Activated CD4-positive, alpha-beta T cell treated with anti-CD3 and anti-CD28 coated beads, Interleukin-2, amount 10 ng/mL, durations not matched to agents 24 days and 14 days (primary cell): Measurements from ENCODE around the gene CST3. TPM values are rescaled to one million over a fixed set of nuclear protein-coding genes. Genes with fewer than 3 reads are reported as not detected.
"Not testable (repeated sequence)": the region's sequence is repeated elsewhere in the genome, so short reads cannot be mapped to it uniquely, and the experiment has no call there.

Experiments
- DNase-seq: peaks from one replicate; pipeline ENCODE4 v3.0.0; 2022
- H3K27ac Mint-ChIP-seq: one replicate; pipeline ENCODE4 v1.8.0; 2022; ENCODE audit warnings: mild to moderate bottlenecking, mixed read lengths
- H3K27me3 Mint-ChIP-seq: one replicate; pipeline ENCODE4 v1.8.0; 2022; ENCODE audit warnings: mixed read lengths
- H3K36me3 Mint-ChIP-seq: one replicate; pipeline ENCODE4 v1.8.0; 2022; ENCODE audit warnings: low read depth, mild to moderate bottlenecking, mixed read lengths
- H3K4me1 Mint-ChIP-seq: one replicate; pipeline ENCODE4 v1.8.0; 2021; ENCODE audit warnings: mixed read lengths
- H3K4me3 Mint-ChIP-seq: one replicate; pipeline ENCODE4 v1.8.0; 2022; ENCODE audit warnings: mild to moderate bottlenecking, moderate library complexity, mixed read lengths
- H3K9me3 Mint-ChIP-seq: one replicate; pipeline ENCODE4 v1.8.0; 2021; ENCODE audit warnings: mixed read lengths
- intact Hi-C: fragments of 100-400 bp; cut with micrococcal nuclease; formaldehyde crosslinking; loops from one replicate; pipeline ENCODE4 v1.15.1; 2023
- total RNA-seq: library from RNA; stranded (reverse); gene quantifications from 2 replicates; pipeline ENCODE4 v1.2.3, GENCODE V29; 2022

Gene CST3
- total RNA-seq, 1 donor from 2014 or later = 0.72 TPM

DNA sequence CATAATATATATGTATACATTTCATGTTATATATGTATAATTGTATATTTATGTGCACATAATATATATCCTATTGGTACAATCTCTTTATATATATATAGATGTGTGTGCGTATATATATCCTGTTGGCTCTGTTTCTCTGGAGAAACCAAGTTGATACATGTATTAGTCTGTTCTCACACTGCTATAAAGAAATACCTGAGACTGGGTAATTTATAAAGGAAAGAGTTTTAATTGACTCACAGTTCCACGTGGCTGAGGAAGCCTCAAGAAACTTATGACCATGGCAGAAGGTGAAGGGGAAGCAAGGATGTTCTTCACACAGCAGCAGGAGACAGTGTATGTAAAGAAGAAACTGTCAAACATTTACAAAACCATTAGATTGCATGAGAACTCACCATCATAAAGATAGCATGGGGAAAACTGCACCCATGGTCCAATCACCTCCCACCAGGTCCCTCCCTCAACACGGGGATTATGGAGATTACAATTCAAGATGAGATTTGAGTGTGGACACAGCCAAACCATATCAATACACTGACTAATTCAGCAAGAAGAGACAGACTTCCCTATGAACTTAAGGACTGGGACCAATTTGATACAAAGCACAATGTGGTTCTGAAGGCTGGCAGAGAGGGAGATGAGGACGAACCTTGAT, 14.0 kb downstream of the CST3 start:
- no peaks in the 10 kb centered on the region for H3K36me3 Mint-ChIP-seq
- no peak for DNase-seq
- no peak overlapping the region for H3K27ac Mint-ChIP-seq
- intact Hi-C loops = no loop called here
- peaks cover 4% of the 10 kb centered on the region for H3K4me1 Mint-ChIP-seq
- no peaks in the 10 kb centered on the region for H3K9me3 Mint-ChIP-seq
- H3K27me3 Mint-ChIP-seq = peaks cover 17% of the 10 kb centered on the region
- no peak overlapping the region for H3K4me3 Mint-ChIP-seq

DNA sequence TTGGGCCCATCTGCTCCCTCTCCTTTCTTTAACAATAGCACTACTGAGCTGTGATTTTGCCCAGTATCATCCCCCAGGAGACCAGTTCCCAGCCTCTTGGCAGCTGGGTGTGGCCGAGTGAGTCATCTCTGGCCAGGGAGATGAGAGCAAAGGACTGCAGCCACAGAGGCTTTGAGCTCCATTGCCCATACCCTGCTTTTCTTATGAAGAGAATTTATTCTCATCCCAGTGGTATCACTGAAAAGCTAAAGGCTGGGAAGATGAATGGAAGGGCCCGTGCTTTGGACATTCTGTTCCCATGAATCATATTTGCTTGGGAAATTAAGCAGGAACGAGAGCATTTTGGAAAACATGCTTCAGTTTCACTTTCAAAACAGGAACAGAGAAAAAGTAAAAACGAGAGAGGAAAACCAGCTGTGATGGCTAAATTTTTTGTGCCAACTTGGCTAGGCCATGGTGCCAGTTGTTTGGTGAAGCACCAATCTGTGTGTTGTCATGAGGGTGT, 14.9 kb downstream of the CST3 start:
- no peak overlapping the region for H3K4me3 Mint-ChIP-seq
- no peak overlapping the region for H3K27ac Mint-ChIP-seq
- H3K36me3 Mint-ChIP-seq = no peaks in the 10 kb centered on the region
- peaks cover 22% of the 10 kb centered on the region for H3K27me3 Mint-ChIP-seq
- no peaks in the 10 kb centered on the region for H3K9me3 Mint-ChIP-seq
- no peak for DNase-seq
- intact Hi-C loops = no loop called here
- peaks cover 4% of the 10 kb centered on the region for H3K4me1 Mint-ChIP-seq

DNA sequence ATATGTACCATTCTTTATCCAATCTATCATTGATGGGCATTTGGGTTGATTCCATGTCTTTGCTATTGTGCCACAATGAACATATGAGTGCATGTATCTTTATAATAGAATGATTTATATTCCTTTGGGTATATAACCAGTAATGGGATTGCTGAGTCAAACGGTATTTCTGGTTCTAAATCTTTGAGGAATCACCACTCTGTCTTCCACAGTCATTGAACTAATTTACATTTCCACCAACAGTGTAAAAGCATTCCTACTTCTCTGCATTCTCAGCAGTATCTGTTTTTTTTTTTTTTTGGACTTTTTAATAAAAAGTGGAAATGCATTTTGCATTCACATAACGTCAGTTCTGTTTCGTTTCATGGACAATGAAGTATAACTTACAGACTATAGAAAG, 15.4 kb downstream of the CST3 start:
- H3K27ac Mint-ChIP-seq, H3K36me3 Mint-ChIP-seq, H3K9me3 Mint-ChIP-seq, H3K4me1 Mint-ChIP-seq, intact Hi-C loops, H3K4me3 Mint-ChIP-seq, DNase-seq: not testable (repeated sequence)
- peaks cover 24% of the 10 kb centered on the region for H3K27me3 Mint-ChIP-seq

DNA sequence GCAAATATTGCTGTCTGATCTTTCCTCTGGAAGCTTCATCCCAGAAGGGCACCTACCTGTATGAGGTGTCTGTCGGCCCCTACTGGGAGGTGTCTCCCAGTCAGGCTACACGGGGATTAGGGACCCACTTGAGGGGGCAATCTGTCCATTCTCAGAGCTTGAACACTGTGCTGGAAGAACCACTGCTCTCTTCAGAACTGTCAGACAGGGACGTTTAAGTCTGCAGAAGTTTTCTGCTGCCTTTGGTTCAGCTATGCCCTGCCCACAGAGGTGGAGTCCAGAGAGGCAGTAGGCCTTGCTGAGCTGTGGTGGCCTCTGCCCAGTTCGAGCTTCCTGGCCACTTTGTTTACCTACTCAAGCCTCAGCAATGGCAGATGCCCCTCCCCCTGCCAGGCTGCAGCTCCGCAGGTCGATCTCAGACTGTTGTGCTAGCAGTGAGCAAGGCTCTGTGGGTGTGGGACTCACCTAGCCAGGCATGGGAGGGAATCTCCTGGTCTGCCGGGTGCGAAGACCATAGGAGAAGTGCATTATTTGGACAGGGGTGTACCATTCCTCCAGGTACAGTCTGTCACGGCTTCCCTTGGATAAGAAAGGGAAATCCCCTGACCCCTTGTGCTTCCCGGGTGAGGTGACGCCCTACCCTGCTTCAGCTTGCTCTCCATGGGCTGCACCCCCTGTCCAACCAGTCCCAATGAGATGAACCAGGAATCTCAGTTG, 16.9 kb downstream of the CST3 start:
- H3K9me3 Mint-ChIP-seq, H3K4me1 Mint-ChIP-seq, H3K27ac Mint-ChIP-seq, intact Hi-C loops, DNase-seq, H3K4me3 Mint-ChIP-seq, H3K36me3 Mint-ChIP-seq: not testable (repeated sequence)
- peaks cover 22% of the 10 kb centered on the region for H3K27me3 Mint-ChIP-seq

DNA sequence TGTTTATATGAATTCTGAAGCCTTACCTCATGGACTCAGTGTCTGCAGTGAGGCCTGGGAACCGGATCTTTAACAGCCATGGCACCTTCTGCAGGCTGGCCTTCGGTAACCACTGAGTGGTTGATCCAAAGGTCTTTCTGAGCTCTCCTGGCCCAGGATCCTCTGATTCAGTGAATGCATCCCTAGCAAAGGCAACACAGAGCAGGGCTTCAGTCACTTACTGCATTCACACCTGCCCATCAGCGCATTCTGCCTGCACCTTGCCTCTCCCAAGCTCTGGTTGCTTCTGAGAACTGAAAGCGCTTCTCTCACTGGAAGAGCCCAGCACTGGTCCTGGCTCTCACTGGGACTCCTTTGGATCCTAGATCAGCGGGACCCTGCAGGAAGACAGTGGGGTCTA, 23.6 kb downstream of the CST3 start:
- Mint-ChIP-seq H3K27me3 (peaks cover 9% of the 10 kb centered on the region), H3K4me1 (no peaks in the 10 kb centered on the region), H3K27ac (no peak overlapping the region), H3K4me3 (no peak overlapping the region), H3K36me3 (no peaks in the 10 kb centered on the region), H3K9me3 (no peaks in the 10 kb centered on the region)
- peak; percentile 35 for DNase-seq
- intact Hi-C loops = no loop called here

DNA sequence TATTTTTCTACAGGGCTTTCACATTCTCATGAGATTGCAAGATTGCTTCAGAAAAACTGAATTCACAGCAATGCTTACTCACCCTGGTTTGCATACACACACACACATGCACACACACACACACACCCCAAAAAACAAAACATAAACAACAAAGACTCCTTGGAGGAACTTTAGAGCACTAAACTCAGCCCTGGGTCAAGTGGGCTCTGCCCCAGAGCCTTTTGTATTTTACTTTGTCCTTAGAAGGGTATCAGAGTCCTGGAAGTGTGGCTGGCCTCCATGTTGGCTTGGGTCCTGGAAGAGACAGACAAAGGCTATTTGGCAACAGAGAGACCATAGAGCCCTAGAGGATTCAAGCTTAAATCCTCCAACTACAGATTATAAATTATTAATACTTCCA, 24.1 kb downstream of the CST3 start:
- DNase-seq = no peak
- intact Hi-C loops = no loop called here
- H3K36me3 Mint-ChIP-seq = no peaks in the 10 kb centered on the region
- no peaks in the 10 kb centered on the region for H3K9me3 Mint-ChIP-seq
- no peaks in the 10 kb centered on the region for H3K4me1 Mint-ChIP-seq
- H3K27ac Mint-ChIP-seq = no peak overlapping the region
- H3K4me3 Mint-ChIP-seq = no peak overlapping the region
- H3K27me3 Mint-ChIP-seq = peaks cover 9% of the 10 kb centered on the region

DNA sequence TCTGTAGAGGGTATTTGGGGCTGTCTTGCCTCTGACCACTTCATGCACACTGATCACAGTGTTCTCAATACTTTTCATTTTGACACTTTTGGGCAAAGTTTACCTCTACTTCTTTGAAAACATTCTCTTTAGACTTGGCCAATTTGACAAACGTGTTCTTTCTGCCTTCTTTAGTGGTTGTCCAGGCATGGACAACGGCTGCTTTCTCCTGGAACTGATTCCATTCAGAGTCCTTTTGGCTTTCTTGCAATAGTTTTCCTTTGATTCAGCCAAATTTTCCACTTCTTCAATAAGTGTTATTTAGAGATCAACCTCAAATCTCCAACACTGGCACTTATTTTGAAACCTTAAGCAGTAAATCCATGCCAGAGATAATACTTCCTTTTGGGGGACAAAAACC, 25.4 kb downstream of the CST3 start:
- Mint-ChIP-seq H3K27ac (no peak overlapping the region), H3K4me3 (no peak overlapping the region), H3K9me3 (no peaks in the 10 kb centered on the region), H3K4me1 (no peaks in the 10 kb centered on the region), H3K36me3 (no peaks in the 10 kb centered on the region), H3K27me3 (peaks cover 2% of the 10 kb centered on the region)
- intact Hi-C loops = no loop called here
- DNase-seq = peak; percentile 1

DNA sequence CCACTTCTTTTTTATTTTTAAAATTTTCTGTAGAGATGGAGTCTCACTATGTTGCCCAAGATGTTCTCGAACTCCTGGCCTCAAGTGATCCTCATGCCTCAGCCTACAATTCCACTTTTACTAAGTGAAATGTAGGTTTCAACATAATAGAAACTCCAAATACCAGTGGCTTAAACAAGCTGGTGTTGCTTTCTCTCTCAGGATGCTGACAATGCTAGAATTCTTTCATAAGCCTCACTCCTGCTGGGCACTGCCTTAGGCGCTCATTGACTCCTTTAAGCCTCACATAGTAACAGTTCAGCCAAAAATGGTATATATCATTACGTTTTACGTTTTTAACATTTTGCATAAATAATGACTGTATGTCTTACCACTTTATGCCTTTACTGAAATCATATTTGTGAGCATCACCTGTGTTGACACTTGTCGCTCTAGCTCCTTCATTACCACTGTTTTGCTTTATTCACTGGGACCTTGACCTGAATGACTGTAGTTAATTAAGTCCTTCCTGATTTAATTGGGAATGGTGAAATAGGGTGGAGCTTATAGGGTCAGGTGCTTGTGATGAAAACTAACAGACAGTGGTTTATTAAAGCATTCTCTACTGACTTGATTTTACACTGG, 28.2 kb downstream of the CST3 start:
- DNase-seq = no peak
- H3K27me3 Mint-ChIP-seq = no peaks in the 10 kb centered on the region
- no peak overlapping the region for H3K27ac Mint-ChIP-seq
- intact Hi-C loops = no loop called here
- H3K36me3 Mint-ChIP-seq = no peaks in the 10 kb centered on the region
- no peaks in the 10 kb centered on the region for H3K9me3 Mint-ChIP-seq
- no peak overlapping the region for H3K4me3 Mint-ChIP-seq
- peaks cover 3% of the 10 kb centered on the region for H3K4me1 Mint-ChIP-seq

DNA sequence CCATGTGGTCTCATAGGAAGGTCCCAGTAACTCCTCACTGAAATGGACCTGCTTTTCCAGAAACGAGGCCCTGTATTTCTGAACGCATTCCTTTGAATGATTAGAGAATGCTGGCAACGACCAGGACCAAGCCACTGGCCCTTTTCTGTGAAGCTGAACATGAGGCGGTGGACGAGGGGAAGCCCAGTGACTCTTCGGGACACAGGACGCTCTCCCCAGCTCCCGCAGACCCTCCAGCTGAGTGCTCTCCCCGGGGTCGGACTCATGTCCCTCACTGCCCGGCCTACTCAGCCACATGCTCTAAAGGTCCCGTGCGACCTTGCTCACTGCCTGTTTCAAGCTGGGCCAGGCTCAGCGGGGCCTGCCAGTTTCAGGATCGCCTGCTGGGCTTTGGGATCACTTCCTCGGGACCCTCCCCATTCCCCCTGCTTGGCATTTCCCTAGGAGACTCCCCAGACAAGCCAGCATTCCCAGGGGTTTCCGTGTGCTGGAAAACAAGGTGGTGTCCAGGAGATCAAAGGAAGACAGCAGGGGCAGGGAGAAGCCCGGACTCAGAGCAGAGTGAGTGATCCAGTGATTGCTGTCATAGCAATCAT, 29.4 kb downstream of the CST3 start:
- DNase-seq = peak; percentile 35
- Mint-ChIP-seq H3K4me1 (peaks cover 3% of the 10 kb centered on the region), H3K9me3 (no peaks in the 10 kb centered on the region), H3K4me3 (no peak overlapping the region), H3K27me3 (no peaks in the 10 kb centered on the region), H3K27ac (no peak overlapping the region), H3K36me3 (no peaks in the 10 kb centered on the region)
- intact Hi-C loops = no loop called here

DNA sequence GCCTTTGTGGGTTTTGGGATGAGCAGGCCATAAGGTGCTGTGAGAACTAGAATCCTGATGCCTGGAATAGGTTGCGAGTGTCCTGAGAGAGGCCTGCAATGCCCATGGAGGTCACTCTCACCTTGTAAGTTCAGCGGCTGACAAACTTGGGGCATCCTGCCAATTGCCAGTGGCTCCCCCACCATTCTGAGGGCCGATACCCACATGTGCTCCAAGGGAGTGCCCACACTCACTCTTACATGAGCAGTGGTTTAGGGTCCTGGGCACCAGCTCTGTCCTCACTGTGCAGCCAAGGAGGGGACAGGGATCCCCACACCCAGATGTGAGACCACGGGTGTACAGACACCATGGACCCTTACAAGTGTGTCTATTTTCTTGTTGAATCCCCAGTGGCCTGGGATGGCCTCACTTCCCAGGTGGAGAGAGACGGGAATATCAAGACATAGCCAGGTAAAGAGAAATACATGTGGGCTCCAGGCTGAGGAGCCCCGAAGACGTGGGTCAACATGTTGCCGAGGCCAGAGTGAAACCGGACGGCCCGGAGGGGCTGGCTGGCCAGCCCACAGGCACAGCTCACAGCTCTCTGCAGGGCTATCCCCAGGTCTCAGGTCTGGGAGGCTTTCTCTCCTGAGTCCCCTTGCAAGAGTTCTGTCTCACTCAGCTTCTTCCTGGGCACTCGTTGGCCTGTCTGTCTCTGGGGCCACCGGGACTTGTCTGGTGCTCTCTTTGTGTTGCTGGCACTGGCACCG, 30.1 kb downstream of the CST3 start:
- Mint-ChIP-seq H3K4me3 (no peak overlapping the region), H3K9me3 (no peaks in the 10 kb centered on the region), H3K36me3 (no peaks in the 10 kb centered on the region), H3K27me3 (no peaks in the 10 kb centered on the region), H3K27ac (no peak overlapping the region), H3K4me1 (peaks cover 3% of the 10 kb centered on the region)
- intact Hi-C loops = no loop called here
- DNase-seq = peak; percentile 48

DNA sequence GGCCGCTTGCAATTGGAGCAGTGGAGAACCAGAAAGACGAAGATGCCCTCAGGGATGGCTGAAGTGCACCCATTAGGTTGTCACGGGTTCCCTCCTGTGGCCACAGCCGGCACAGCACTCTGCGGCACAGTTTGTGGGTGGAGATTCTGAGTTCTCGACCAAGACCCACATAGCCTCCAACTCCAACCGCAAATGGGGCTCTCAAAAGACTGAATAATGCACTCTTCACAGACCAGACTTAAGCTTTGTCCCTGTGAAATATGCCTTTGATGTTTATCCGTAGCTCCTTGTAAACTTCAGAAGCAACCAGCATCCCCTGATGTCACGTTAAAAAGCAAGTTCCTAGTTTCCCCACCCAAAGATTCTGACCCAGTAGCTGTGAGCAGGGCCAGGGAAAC, 31.1 kb downstream of the CST3 start:
- H3K27me3 Mint-ChIP-seq = no peaks in the 10 kb centered on the region
- H3K27ac Mint-ChIP-seq = no peak overlapping the region
- peaks cover 3% of the 10 kb centered on the region for H3K4me1 Mint-ChIP-seq
- intact Hi-C loops = loop anchor here (1.0 kb wide), 2 partner anchors 164 to 257 kb away; no protein-coding TSS in a partner anchor
- H3K36me3 Mint-ChIP-seq = no peaks in the 10 kb centered on the region
- H3K9me3 Mint-ChIP-seq = no peaks in the 10 kb centered on the region
- peak; percentile 91 for DNase-seq
- no peak overlapping the region for H3K4me3 Mint-ChIP-seq

DNA sequence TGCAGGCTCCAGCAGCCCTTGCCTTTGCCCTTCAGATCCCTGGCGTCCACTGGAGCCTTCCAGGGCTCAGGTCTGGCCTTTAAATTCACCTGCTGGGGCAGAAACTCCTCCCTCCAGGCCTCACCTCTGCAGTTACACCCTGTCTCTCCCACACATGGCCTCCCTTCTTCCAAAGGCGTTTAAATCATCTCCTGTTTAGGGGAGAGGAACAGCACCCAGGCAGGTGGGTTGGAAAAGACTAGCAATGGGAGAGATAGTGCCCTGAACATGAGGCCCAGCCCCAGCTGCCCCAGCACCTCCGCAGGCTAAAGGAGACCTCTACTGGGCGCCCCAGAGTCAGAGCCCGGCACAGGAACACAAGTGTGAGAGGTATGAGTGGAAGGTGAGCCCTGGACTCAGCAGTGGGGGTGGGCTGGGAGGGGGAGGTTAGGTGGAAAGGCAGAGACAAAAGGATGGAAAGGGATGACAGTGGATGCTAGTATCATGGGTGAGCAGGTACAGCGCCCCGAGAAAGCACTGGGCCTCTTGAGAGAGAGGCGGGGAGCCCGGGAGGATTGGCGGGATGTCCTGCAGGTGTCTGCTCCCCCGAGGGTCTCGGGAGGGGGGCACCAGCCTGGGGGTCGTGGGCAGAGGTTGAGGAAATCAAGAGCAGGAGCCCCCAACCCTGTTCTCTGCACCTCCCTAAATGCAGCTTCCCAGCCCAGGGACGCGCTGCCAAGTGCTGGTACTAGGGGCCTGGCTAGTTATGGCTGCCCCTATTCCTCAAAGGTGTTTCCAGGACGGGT, 31.7 kb downstream of the CST3 start, which contains the start of gene CST9:
Gene CST9 (minus strand): TSS at position 51 of the 785 bp plus-strand sequence. CDS start 53 bp downstream, outside the sequence.
- Mint-ChIP-seq H3K36me3 (no peaks in the 10 kb centered on the region), H3K27ac (no peak within 1 kb of the TSS), H3K4me1 (peaks cover 3% of the 10 kb centered on the region), H3K9me3 (no peaks in the 10 kb centered on the region), H3K4me3 (no peak within 1 kb of the TSS), H3K27me3 (no peaks in the 10 kb centered on the region)
- DNase-seq = peak; percentile 40
- intact Hi-C loops = loop anchor here (1.0 kb wide), 2 partner anchors 164 to 257 kb away; no protein-coding TSS in a partner anchor

DNA sequence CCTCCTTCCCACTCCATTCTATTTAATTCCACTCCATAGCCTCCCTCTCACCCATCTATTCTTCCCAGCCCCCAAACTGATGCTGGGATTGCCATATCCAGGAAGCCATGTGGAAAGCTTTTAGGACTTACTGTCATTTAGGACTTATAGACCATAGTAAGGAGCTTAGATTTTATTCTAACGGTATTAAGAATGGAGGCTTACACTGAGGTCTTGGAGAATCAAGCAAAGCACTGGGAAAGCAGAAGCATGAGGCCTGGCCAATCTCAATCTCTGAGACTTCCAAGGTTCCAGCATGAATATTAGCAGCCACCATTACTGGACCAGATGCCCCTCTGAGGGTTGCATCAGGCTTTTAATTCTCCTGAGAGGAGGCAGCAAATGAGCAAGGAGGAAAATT, 33.4 kb downstream of the CST3 start:
- H3K27ac Mint-ChIP-seq = no peak overlapping the region

More for the DNA sequence above, 33.4 kb downstream of the CST3 start:
- intact Hi-C loops = no loop called here
- Mint-ChIP-seq H3K36me3 (no peaks in the 10 kb centered on the region), H3K9me3 (no peaks in the 10 kb centered on the region), H3K27me3 (no peaks in the 10 kb centered on the region), H3K4me1 (peaks cover 3% of the 10 kb centered on the region), H3K4me3 (no peak overlapping the region)
- DNase-seq = no peak
